Hematopoietic multipotent progenitor cell (in vitro differentiated cells): ENCODE data around the gene KAT2B. TPM values are rescaled to one million over a fixed set of nuclear protein-coding genes. Genes with fewer than 3 reads are reported as not detected.

Source experiments
- DNase-seq, 3 donors: peaks; one replicate each; pipeline ENCODE4 v3.0.0-alpha.2; 2011 to 2015; ENCODE audit warnings: low read depth in 2 of 3, low spot score in 2 of 3
- total RNA-seq: library from RNA; depleted of rRNA; stranded (reverse); fragments of >200 nt; gene quantifications from one replicate; pipeline ENCODE4 v1.2.3, GENCODE V29; 2012

The KAT2B gene
- total RNA-seq, 1 donor, result 4.6 TPM

- no peak for DNase-seq
Measured at GRCh38 chr3:20091331-20092047, 51.2 kb downstream of the KAT2B start.

- DNase-seq, result no peak
Measured at GRCh38 chr3:20095470-20095869, 55.2 kb downstream of the KAT2B start.

- no peak for DNase-seq
Measured at GRCh38 chr3:20096135-20096685, 56.0 kb downstream of the KAT2B start.

GRCh38 chr3:20097015-20097414 lies 56.8 kb downstream of the KAT2B start:
- no peak for DNase-seq

- DNase-seq, result no peak
Measured at GRCh38 chr3:20099060-20099459, 58.8 kb downstream of the KAT2B start.

- no peak for DNase-seq
Measured at GRCh38 chr3:20100151-20100550, 59.9 kb downstream of the KAT2B start.

- DNase-seq, result no peak
Measured at GRCh38 chr3:20101041-20101440, 60.8 kb downstream of the KAT2B start.

- DNase-seq, result no peak
Measured at GRCh38 chr3:20103731-20104130, 63.5 kb downstream of the KAT2B start.

- peak in 2 of 3 donors; percentile 39 to 71 for DNase-seq
Measured at GRCh38 chr3:20104167-20104661, 64.0 kb downstream of the KAT2B start.

GRCh38 chr3:20105513-20106280 lies 65.5 kb downstream of the KAT2B start:
- DNase-seq, result no peak

GRCh38 chr3:20107722-20108121 lies 67.5 kb downstream of the KAT2B start:
- no peak for DNase-seq

GRCh38 chr3:20108869-20109268 lies 68.6 kb downstream of the KAT2B start:
- no peak for DNase-seq

- DNase-seq, result no peak
Measured at GRCh38 chr3:20110826-20111225, 70.6 kb downstream of the KAT2B start.

- DNase-seq, result no peak
Measured at GRCh38 chr3:20111836-20112235, 71.6 kb downstream of the KAT2B start.

- DNase-seq, result no peak
Measured at GRCh38 chr3:20121088-20121487, 80.8 kb downstream of the KAT2B start.

- no peak for DNase-seq
Measured at GRCh38 chr3:20123131-20123652, 82.9 kb downstream of the KAT2B start.

- DNase-seq, result no peak
Measured at GRCh38 chr3:20125289-20125688, 85.0 kb downstream of the KAT2B start.

- DNase-seq, result peak in 2 of 3 donors; percentile 12 to 37
Measured at GRCh38 chr3:20125897-20126296, 85.7 kb downstream of the KAT2B start.

- no peak for DNase-seq
Measured at GRCh38 chr3:20128358-20128757, 88.1 kb downstream of the KAT2B start.

GRCh38 chr3:20130106-20130505 lies 89.9 kb downstream of the KAT2B start:
- DNase-seq, result no peak

GRCh38 chr3:20136231-20136630 lies 96.0 kb downstream of the KAT2B start:
- no peak for DNase-seq
